Loucy (cell line): Measurements from ENCODE around the gene MSX1.

Source experiments
- H2AFZ ChIP-seq: fragments of 200-600 bp; sonication (generic); 2 replicates; pipeline ENCODE4 v1.6.0; 2016; ENCODE audit warnings: antibody characterized with exemption, mild to moderate bottlenecking, low read length, moderate library complexity
- H3F3A ChIP-seq: fragments of 200-600 bp; 2 replicates; pipeline ENCODE4 v1.6.0; 2016; ENCODE audit warnings: antibody characterized with exemption, low read depth, mild to moderate bottlenecking
- H3K27me3 ChIP-seq: fragments of 200-600 bp; sonication (generic); 2 replicates; pipeline ENCODE4 v1.6.1; 2014; ENCODE audit warnings: low read length, mild to moderate bottlenecking; ENCODE audit not compliant: insufficient read depth, poor library complexity, severe bottlenecking
- H3K36me3 ChIP-seq: fragments of 200-600 bp; sonication (generic); 2 replicates; pipeline ENCODE4 v1.6.1; 2016; ENCODE audit warnings: low read length; ENCODE audit not compliant: insufficient read depth
- H3K4me1 ChIP-seq: fragments of 200-600 bp; sonication (generic); 2 replicates; pipeline ENCODE4 v1.5.1; 2014; ENCODE audit warnings: low read length, mild to moderate bottlenecking; ENCODE audit not compliant: insufficient read depth, poor library complexity, severe bottlenecking
- H3K4me2 ChIP-seq: fragments of 200-600 bp; sonication (generic); 2 replicates; pipeline ENCODE4 v1.6.0; 2014; ENCODE audit warnings: antibody characterized with exemption, low read length, low read depth, mild to moderate bottlenecking; ENCODE audit not compliant: poor library complexity, severe bottlenecking
- H3K4me3 ChIP-seq: fragments of 200-600 bp; sonication (generic); 2 replicates; pipeline ENCODE4 v1.5.1; 2014; ENCODE audit warnings: low read length, mild to moderate bottlenecking, mixed read lengths; ENCODE audit not compliant: poor library complexity, severe bottlenecking
- H3K79me2 ChIP-seq: fragments of 200-600 bp; sonication (generic); 2 replicates; pipeline ENCODE4 v1.6.1; 2014; ENCODE audit warnings: low read length; ENCODE audit not compliant: insufficient read depth
- H3K9ac ChIP-seq: fragments of 200-600 bp; sonication (generic); 2 replicates; pipeline ENCODE4 v1.6.0; 2014; ENCODE audit warnings: mild to moderate bottlenecking, low read depth, low read length, moderate library complexity; ENCODE audit not compliant: poor library complexity, severe bottlenecking
- H3K9me2 ChIP-seq: fragments of 200-600 bp; sonication (generic); replicated peaks from 2 replicates; pipeline ENCODE4 v1.6.1; 2016; ENCODE audit warnings: low read depth, low read length, mixed read lengths
- H3K9me3 ChIP-seq: fragments of 200-600 bp; sonication (generic); 2 replicates; pipeline ENCODE4 v1.6.1; 2014; ENCODE audit warnings: mild to moderate bottlenecking, antibody characterized with exemption, low read length, low read depth; ENCODE audit not compliant: insufficient read depth
- H4K20me1 ChIP-seq: fragments of 200-600 bp; sonication (generic); 2 replicates; pipeline ENCODE4 v1.6.0; 2014; ENCODE audit warnings: antibody characterized with exemption, low read length, mild to moderate bottlenecking; ENCODE audit not compliant: insufficient read depth, poor library complexity, severe bottlenecking
- CTCF ChIP-seq: fragments of 200-600 bp; sonication (generic); conservative IDR thresholded peaks from 2 replicates; pipeline ENCODE4 v1.5.1; 2014; ENCODE audit warnings: mild to moderate bottlenecking, antibody characterized with exemption, low read length
- EZH2phosphoT487 ChIP-seq: fragments of 200-600 bp; IDR thresholded peaks from 2 replicates; pipeline ENCODE4 v1.6.1; 2018; ENCODE audit warnings: antibody characterized with exemption, mild to moderate bottlenecking, moderate library complexity, borderline replicate concordance

Gene MSX1

GRCh38 chr4:4849524-4850193 is 9.8 kb upstream of the MSX1 start:
- H3K4me1 ChIP-seq = no peaks in the 10 kb centered on the region
- H3K9me2 ChIP-seq = no peaks in the 10 kb centered on the region
- TF ChIP-seq EZH2phosphoT487 (no peak), CTCF (no peak)
- no peaks in the 10 kb centered on the region for H3K27me3 ChIP-seq
- H4K20me1 ChIP-seq = no peaks in the 10 kb centered on the region
- no peak overlapping the region for H3K4me2 ChIP-seq
- no peak overlapping the region for H2AFZ ChIP-seq
- H3K4me3 ChIP-seq = no peak overlapping the region
- no peak overlapping the region for H3K9ac ChIP-seq
- no peaks in the 10 kb centered on the region for H3K79me2 ChIP-seq
- H3K36me3 ChIP-seq = no peaks in the 10 kb centered on the region
- H3F3A ChIP-seq = no peaks in the 10 kb centered on the region
- H3K9me3 ChIP-seq = no peaks in the 10 kb centered on the region

- TF ChIP-seq CTCF (no peak), EZH2phosphoT487 (no peak)
- Histone ChIP-seq H3K9ac (no peak overlapping the region), H3F3A (no peaks in the 10 kb centered on the region), H2AFZ (no peak overlapping the region), H3K9me2 (no peaks in the 10 kb centered on the region), H4K20me1 (no peaks in the 10 kb centered on the region), H3K79me2 (no peaks in the 10 kb centered on the region), H3K4me3 (no peak overlapping the region), H3K36me3 (no peaks in the 10 kb centered on the region), H3K4me2 (no peak overlapping the region), H3K4me1 (no peaks in the 10 kb centered on the region), H3K27me3 (no peaks in the 10 kb centered on the region), H3K9me3 (no peaks in the 10 kb centered on the region)
Observed at GRCh38 chr4:4851081-4851480, 8.4 kb upstream of the MSX1 start.

- Histone ChIP-seq H3K4me1 (no peaks in the 10 kb centered on the region), H3K36me3 (no peaks in the 10 kb centered on the region), H4K20me1 (no peaks in the 10 kb centered on the region), H3K9ac (no peak overlapping the region), H3K79me2 (no peaks in the 10 kb centered on the region), H3K9me3 (no peaks in the 10 kb centered on the region), H3K9me2 (no peaks in the 10 kb centered on the region), H3K27me3 (no peaks in the 10 kb centered on the region), H3K4me3 (no peak overlapping the region), H2AFZ (no peak overlapping the region), H3F3A (no peaks in the 10 kb centered on the region), H3K4me2 (no peak overlapping the region)
- no peak for TF ChIP-seq CTCF
- no peak for TF ChIP-seq EZH2phosphoT487
Observed at GRCh38 chr4:4851906-4852305, 7.6 kb upstream of the MSX1 start.
